RWPE1 (cell line): ENCODE results near the gene PRR5L.

Source experiments
- CTCF ChIA-PET: fragments of 350-600 bp; sonication (Branson Sonifier 250); formaldehyde crosslinking; extraction: SDS; loops from one replicate; lab custom pipeline; 2021; lab: Yijun Ruan, JAX
- POLR2A ChIA-PET: fragments of 400-600 bp; formaldehyde crosslinking; extraction: SDS; loops from one replicate; lab custom pipeline; 2020; ENCODE audit warnings: antibody characterized with exemption; ENCODE audit not compliant: low non-redundant PET; lab: Yijun Ruan, JAX
- DNase-seq: peaks from one replicate; pipeline ENCODE4 v3.0.0; 2012; ENCODE audit warnings: low spot score
- H3K27ac ChIP-seq: fragments of 450-650 bp; 2 replicates; pipeline ENCODE4 v1.5.1; 2017
- TF ChIP-seq, protein P1 (sequence below): fragments of 450-650 bp; conservative IDR thresholded peaks from 2 replicates; pipeline ENCODE4 v1.5.1; 2017; ENCODE audit warnings: low read depth, mild to moderate bottlenecking

PRR5L gene

DNA sequence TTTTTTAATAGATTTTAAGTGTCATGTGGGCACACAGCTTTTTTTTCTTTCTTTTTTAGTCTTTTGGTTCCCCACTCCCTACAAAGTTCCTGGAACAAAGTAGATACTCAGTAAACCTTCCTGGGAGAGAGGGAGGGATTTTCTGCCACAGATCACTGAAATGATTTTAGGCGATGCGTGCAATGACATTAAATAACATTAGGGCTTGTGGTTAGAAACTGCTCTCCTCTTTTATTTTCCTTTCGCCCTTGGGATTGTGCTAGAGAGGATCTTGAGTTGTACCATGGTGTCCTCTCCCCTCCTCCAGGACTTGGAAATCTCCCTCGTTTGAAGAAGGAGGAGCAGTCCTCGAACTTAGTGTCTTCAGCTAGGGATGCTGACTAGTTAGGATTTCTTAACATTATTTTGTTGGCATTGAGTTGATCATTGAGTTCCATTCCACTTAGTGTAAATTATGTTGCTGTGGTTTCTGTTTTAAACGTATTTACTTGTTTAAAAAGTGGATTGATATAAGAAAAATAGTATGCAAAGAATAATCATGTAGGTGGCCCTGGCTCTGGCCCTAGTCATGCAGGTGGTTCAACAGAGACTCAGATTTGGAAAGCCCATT lies 125.6 kb downstream of the PRR5L start:
- DNase-seq = no peak
- TF ChIP-seq, protein P1, sequence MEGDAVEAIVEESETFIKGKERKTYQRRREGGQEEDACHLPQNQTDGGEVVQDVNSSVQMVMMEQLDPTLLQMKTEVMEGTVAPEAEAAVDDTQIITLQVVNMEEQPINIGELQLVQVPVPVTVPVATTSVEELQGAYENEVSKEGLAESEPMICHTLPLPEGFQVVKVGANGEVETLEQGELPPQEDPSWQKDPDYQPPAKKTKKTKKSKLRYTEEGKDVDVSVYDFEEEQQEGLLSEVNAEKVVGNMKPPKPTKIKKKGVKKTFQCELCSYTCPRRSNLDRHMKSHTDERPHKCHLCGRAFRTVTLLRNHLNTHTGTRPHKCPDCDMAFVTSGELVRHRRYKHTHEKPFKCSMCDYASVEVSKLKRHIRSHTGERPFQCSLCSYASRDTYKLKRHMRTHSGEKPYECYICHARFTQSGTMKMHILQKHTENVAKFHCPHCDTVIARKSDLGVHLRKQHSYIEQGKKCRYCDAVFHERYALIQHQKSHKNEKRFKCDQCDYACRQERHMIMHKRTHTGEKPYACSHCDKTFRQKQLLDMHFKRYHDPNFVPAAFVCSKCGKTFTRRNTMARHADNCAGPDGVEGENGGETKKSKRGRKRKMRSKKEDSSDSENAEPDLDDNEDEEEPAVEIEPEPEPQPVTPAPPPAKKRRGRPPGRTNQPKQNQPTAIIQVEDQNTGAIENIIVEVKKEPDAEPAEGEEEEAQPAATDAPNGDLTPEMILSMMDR = no peak
- H3K27ac ChIP-seq = no peak overlapping the region
- ChIA-PET POLR2A (no interaction called here), CTCF (no interaction called here)

DNA sequence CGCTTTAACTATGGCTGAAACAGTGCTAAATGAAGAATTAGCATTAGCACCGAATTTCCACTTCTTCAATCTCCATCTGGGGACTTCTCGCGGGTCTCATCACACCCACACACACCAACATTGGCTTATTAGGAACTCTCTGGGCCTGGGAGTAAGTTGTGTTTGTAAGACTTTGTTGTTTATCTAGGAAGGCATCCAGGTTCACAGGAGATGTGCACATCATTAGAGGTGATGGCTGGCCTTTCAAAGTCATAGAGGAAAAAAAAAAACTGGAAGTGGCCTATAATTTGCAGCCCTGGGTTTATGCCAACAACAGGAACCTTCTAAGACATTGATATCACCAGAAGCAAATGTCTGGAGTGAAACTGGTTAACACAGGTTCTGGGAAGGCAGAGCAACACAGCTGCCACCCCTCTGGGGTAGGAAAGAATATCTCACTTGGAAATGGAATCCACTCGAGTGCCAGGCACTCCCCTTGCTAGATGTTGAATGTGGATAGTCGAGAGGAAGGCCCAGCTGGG lies 129.5 kb downstream of the PRR5L start:
- ChIA-PET POLR2A (no interaction called here), CTCF (no interaction called here)
- no peak for DNase-seq
- H3K27ac ChIP-seq = no peak overlapping the region; the same call in 1 of the 2 replicates
- TF ChIP-seq, protein P1 = no peak

DNA sequence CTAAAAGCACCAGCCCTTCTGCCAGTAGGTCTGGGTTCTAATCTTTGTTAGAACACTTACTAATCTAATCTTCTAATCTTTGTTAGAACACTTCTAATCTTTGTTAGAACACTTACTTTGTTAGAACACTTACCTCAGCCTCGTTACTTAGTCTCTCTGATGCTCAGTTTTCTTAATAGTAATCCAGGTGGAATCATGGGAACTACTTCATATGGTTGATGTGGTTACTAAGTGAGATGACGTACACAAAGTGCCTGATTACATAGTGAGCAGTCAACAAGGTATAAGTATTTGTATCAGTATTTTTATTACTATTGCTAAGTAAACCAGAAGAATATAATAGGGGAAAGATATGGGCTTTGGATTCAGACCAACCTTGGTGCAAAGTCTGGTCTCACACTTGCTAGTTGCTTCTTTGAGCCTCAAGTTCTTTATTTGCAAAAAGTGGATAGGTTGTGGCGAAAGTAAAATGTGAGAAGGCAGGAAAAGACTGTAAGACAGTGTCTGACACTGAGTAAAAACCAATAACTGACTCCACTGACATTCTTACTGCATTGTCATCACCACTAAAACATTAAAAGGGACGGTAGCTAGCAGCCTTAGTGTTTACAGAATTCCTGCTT lies 130.2 kb downstream of the PRR5L start:
- CTCF ChIA-PET = no interaction called here
- no peak for DNase-seq
- TF ChIP-seq, protein P1 = no peak
- POLR2A ChIA-PET = no interaction called here
- H3K27ac ChIP-seq = no peak overlapping the region; the same call in 1 of the 2 replicates

DNA sequence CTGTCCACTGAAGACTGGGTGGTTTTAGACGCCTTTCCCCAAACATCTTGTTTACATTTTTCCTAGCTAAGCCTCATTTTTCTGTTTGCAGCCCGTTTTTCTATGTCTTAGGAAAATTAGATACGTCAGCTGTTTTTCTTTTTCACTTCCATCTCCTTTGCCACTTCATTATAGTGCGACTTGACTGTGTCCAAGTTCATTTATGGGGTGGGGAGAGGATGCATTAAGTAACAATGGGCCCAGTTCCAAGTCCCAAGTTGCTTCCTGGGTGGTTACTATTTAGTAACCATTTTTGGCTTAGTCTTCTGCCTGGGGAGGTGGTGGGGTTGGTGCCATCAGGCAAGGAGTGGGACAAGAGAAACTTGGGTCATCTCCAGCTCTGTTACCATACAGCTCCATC lies 131.0 kb downstream of the PRR5L start:
- no peak overlapping the region for H3K27ac ChIP-seq

DNA sequence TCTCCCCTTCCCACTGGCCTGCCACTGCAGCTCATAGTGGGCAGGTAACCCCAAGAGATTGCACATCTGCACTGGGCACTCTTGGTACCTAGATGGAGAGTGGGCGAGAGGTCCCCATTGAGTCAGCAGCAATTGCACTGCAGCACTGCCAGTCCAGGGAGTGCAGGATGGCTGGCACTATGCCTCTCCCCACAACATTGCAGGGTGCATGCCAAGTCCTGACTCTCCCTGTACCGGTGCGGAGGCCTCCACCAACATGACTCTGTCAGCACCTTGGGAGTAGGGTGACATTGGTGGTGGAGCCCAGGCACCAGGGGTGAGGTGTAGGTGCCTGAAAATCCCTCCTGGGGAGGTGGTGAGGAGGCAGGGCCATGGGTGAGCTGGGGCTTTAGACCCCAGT lies 131.8 kb downstream of the PRR5L start:
- ChIA-PET CTCF (no interaction called here), POLR2A (no interaction called here)
- DNase-seq = no peak
- TF ChIP-seq, protein P1 = no peak
- no peak overlapping the region for H3K27ac ChIP-seq

More for the DNA sequence above, 131.0 kb downstream of the PRR5L start:
- POLR2A ChIA-PET = no interaction called here
- DNase-seq = no peak
- CTCF ChIA-PET = no interaction called here
- TF ChIP-seq, protein P1 = no peak

DNA sequence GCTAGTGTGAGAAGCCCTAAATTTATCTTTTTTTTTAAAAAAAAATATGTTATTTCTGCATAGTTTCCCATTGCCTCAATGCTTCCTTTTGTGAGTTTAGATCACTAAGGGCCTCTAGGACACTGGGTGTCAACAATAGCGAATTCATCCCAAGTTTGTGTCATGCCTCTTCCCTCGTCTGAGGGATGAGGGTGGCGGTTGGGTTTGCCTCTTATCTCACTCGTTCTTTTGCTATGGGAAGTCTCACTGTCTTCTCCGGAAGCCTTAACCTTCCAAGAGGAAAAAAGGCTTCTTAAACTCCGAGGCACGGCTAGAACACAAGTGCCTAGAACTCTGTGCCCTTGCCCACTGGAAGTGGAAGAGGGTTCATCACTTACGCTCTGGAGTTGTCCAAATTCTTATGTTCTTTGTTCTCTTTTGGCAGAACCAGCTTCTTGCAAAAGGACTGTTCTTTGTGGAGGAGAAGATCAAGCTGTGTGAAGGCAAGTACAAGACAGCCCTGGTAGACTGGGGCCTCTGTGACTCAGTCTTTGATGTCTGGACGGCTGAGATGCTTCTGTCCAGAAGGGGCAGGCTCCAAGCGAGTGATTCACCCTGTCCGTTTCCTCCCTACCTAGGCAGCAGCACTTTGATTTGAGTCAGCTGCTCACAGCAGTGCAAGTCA lies 135.5 kb downstream of the PRR5L start:
- ChIA-PET CTCF (interaction anchor here (0.6 to 1.2 kb wide), 3 partner anchors 11 to 1378 kb away, joined by 3 to 5 read pairs (median 4); no protein-coding TSS in a partner anchor), POLR2A (no interaction called here)
- DNase-seq = peak; percentile 93
- TF ChIP-seq, protein P1 = peak; percentile 28; the same call in 1 of the 2 replicates
- H3K27ac ChIP-seq = peak overlapping the region; percentile 72
